Large intestine (tissue), 3 donors: ENCODE results near the gene WSCD1. TPM values are rescaled to one million over a fixed set of nuclear protein-coding genes. Genes with fewer than 3 reads are reported as not detected.

Experiments
- DNase-seq, 2 donors: peaks; one replicate each; pipeline versions ENCODE4 v3.0.0 to v3.0.0-alpha.2; 2013
- H3K27ac ChIP-seq: one replicate; pipeline ENCODE4 v1.5.1; 2013; ENCODE audit warnings: low read length
- H3K27me3 ChIP-seq: 2 replicates; pipeline ENCODE4 v1.6.1; 2013; ENCODE audit warnings: low read length; ENCODE audit not compliant: control insufficient read depth, insufficient read depth
- H3K36me3 ChIP-seq: 2 replicates; pipeline ENCODE4 v1.6.1; 2013; ENCODE audit warnings: low read length; ENCODE audit not compliant: control insufficient read depth, insufficient read depth
- H3K4me1 ChIP-seq: one replicate; pipeline ENCODE4 v1.6.1; 2013; ENCODE audit warnings: low read length; ENCODE audit not compliant: control insufficient read depth, insufficient read depth
- H3K4me3 ChIP-seq: one replicate; pipeline ENCODE4 v1.5.1; 2013; ENCODE audit warnings: low read length
- H3K9me3 ChIP-seq: one replicate; pipeline ENCODE4 v1.6.1; 2013; ENCODE audit warnings: mild to moderate bottlenecking, low read depth, low read length, moderate library complexity; ENCODE audit not compliant: control insufficient read depth
- WGBS: methylation state at CpG from one replicate; pipeline ENCODE4 v1.1.5; 2013; ENCODE audit warnings: low lambda C conversion rate; ENCODE audit not compliant: insufficient coverage; 5-methylcytosine and 5-hydroxymethylcytosine counted together
- polyA plus RNA-seq: library from polyadenylated mRNA; unstranded; fragments of 120-200 nt; gene quantifications from one replicate; pipeline ENCODE4 v1.2.1, GENCODE V29; 2013

WSCD1 gene
- polyA plus RNA-seq, 1 donor, result 1.9 TPM

DNA sequence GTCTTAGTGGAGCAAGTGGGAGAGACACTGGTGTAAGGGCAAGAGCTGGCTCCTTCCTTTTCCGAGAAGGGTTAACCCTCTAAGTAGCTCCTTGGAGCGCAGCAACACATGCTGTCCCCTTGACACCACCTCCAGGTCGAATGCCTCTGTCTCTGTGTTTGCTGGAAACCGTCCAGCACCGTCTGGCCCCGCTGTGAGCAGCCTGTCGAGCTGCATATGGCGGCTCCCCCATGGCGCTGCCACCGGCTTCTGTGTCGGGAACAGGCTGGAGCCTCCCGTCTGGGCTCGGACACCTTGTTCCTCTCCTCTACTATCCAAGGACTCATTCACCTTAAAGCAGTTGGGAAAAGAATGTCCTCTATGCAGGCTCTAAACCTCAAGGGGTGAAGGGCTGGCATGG, 28.9 kb upstream of the WSCD1 start:
- Histone ChIP-seq H3K4me1 (no peaks in the 10 kb centered on the region), H3K27ac (no peak overlapping the region), H3K27me3 (no peaks in the 10 kb centered on the region), H3K4me3 (no peak overlapping the region), H3K36me3 (no peaks in the 10 kb centered on the region), H3K9me3 (no peaks in the 10 kb centered on the region)
- no CpG with 5 or more reads among the region's 13 CpGs for WGBS
- DNase-seq, result no peak

DNA sequence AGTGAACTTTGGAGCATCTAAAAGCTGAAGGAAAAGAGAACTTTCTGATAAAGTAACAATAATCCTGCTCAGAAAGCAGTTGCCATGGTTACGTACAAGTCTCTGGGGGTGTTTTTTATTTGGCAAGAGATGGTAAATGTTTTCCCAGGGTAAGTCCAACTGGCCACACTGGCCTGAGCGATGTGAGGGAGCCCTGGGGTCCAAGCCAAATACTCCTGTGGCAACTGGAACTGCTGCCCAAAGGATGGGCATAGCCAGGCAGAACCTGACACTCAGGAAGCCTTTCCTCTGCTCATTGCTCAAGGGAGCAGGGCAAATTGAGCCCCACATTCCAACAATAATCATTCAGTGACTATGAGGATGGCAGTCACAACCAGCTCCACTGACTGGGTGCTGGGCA, 26.8 kb upstream of the WSCD1 start:
- no peak for DNase-seq
- no peak overlapping the region for H3K27ac ChIP-seq
- no peaks in the 10 kb centered on the region for H3K27me3 ChIP-seq
- H3K4me3 ChIP-seq, result no peak overlapping the region
- H3K4me1 ChIP-seq, result no peaks in the 10 kb centered on the region
- no CpG with 5 or more reads among the region's 2 CpGs for WGBS
- no peaks in the 10 kb centered on the region for H3K36me3 ChIP-seq
- no peaks in the 10 kb centered on the region for H3K9me3 ChIP-seq

DNA sequence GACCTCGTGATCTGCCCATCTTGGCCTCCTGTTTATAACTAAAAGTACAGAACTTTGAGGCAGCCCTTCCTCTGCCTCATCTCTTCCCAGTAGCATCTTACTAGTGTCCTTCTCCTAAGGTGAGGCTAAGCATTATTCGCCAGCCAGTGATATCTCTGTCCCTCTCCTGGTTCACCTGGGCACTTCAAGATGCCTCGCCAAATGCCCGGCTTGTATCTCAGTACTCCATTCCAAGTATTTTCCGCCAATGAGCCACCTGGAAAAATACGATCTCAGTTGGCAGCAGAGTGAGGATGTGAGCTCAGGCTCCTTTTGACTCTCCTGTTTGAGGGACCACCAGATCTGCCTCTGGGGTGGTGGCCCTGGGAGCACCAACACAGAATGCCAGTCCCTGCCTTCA, 25.9 kb upstream of the WSCD1 start:
- Histone ChIP-seq H3K36me3 (no peaks in the 10 kb centered on the region), H3K27ac (no peak overlapping the region), H3K4me1 (no peaks in the 10 kb centered on the region), H3K27me3 (no peaks in the 10 kb centered on the region), H3K9me3 (no peaks in the 10 kb centered on the region), H3K4me3 (no peak overlapping the region)
- WGBS, result no CpG with 5 or more reads among the region's 6 CpGs
- no peak for DNase-seq

DNA sequence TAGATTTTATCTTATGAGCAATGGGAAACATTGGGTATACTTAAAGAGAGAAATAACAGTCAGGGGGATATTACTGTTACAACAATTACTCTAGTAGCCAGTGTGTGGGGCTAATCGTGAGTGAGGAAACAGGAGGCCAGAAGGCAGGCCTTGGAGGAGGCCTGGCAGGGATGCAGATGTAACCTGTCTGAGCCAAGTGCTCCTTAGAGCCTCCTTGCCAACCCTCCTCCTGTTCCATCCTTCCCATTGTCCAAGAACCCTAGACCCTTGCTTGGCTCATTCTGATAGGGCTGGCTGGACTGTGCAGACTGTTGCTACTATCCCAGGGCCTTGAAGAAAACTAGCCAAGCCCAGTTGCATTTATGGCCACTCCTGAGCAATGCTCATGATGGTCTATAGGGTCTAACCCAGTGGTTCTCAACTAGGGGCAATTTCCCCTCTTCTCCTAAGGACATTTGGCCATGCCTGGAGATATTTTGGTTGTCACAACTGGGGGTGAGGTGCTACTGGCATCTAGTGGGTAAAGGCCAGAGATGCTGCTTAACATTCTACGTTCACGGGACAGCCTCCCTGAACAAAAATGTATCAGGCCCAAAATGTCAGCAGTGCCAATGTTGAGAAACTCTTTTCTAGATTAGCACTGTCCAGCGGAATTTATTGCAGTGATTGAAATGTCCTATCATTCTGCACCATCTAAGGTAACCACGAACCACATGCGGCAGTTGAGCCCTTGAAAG, 24.4 kb upstream of the WSCD1 start:
- Histone ChIP-seq H3K9me3 (no peaks in the 10 kb centered on the region), H3K27ac (no peak overlapping the region), H3K4me1 (no peaks in the 10 kb centered on the region), H3K4me3 (no peak overlapping the region), H3K36me3 (no peaks in the 10 kb centered on the region), H3K27me3 (no peaks in the 10 kb centered on the region)
- no peak for DNase-seq
- WGBS, result no CpG with 5 or more reads among the region's 6 CpGs

DNA sequence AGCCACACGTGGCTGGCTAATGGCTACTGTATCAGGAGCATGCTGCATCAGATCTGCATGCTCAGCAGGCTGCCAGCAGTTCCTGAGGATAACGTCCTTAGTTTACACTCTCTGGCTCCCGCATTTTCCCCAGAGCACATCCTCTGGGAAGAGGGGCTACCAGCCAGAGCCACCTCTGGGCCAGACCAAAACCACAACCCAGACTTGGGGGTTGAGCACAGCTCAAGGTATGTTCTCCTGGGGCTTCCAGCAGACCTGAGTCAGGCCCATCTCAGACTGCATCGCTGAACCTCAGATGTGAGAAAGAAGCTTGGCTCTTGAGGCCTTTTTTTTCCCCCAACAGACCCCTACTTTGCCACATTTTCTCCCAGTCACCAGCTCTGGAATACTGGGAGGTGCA, 23.7 kb upstream of the WSCD1 start:
- WGBS, result no CpG with 5 or more reads among the region's 4 CpGs
- Histone ChIP-seq H3K4me3 (no peak overlapping the region), H3K4me1 (no peaks in the 10 kb centered on the region), H3K9me3 (no peaks in the 10 kb centered on the region), H3K27ac (no peak overlapping the region), H3K27me3 (no peaks in the 10 kb centered on the region), H3K36me3 (no peaks in the 10 kb centered on the region)
- DNase-seq, result no peak

DNA sequence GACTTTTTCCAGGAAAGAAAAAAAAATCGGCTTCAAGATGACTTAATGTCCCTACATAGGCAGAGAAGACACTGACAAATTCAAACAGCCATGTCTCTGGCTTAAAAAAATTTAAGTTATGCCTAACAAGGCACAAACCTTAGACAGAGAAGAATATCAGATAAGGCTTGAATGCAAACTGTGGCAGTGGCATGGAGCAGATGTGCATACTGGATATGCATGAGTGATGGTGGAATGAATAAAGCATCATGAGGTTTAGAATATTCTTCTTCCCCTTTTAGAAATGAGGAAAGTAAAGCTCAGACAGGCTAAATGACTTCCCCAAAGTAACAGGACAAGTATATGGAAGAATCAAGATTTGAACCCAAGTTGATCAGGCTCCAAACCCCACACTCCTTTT, 23.2 kb upstream of the WSCD1 start:
- Histone ChIP-seq H3K4me1 (no peaks in the 10 kb centered on the region), H3K9me3 (no peaks in the 10 kb centered on the region), H3K27me3 (no peaks in the 10 kb centered on the region), H3K36me3 (no peaks in the 10 kb centered on the region), H3K27ac (no peak overlapping the region), H3K4me3 (no peak overlapping the region)
- DNase-seq, result no peak
- no CpG with 5 or more reads among the region's 1 CpG for WGBS

DNA sequence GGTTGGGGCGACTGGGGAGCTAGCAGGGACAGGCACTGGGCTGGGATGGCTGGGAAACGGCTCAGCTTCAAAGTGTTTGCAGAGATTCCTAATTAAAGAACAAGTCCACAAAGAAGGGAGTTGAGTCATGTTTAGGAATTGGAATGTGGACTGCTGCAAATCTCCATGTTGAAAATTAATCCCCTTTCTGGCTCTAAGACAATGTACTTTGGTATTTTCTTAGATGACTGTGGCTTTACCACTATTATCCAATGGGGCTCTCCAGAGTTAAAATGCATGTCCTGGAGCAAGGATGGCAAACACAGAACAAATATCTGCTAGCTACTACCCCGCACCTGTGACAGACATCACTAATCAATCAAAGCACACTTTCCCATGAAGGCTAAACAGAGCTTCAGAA, 22.2 kb upstream of the WSCD1 start:
- H3K4me1 ChIP-seq, result no peaks in the 10 kb centered on the region
- H3K27ac ChIP-seq, result no peak overlapping the region
- WGBS, result 60% methylated on average over 2 of the region's 3 CpGs
- DNase-seq, result no peak
- H3K9me3 ChIP-seq, result no peaks in the 10 kb centered on the region
- H3K36me3 ChIP-seq, result no peaks in the 10 kb centered on the region
- no peaks in the 10 kb centered on the region for H3K27me3 ChIP-seq
- H3K4me3 ChIP-seq, result no peak overlapping the region

DNA sequence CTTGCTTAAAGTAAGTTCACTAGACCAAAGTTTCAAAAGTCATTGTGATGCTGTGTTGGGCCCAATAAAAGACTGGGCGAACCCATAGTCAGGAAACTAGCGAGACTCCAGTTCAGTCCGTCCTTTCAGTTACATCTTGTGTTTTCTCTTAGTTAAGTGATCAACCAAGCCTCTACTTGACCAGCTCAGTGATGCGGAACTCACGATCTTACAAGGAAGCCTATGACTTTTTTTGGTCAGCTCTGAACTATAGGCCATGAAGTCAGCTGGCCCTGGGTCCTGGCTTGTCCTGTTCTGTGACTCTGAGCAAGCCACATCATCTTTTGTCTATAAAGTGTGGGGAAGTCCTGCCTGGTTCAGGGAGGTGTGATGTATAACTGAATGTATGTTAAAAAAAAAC, 21.7 kb upstream of the WSCD1 start:
- H3K27ac ChIP-seq, result no peak overlapping the region
- 100% methylated on average over 3 of the region's 5 CpGs for WGBS
- no peaks in the 10 kb centered on the region for H3K36me3 ChIP-seq
- no peak overlapping the region for H3K4me3 ChIP-seq
- no peaks in the 10 kb centered on the region for H3K27me3 ChIP-seq
- no peak for DNase-seq
- no peaks in the 10 kb centered on the region for H3K9me3 ChIP-seq
- no peaks in the 10 kb centered on the region for H3K4me1 ChIP-seq

DNA sequence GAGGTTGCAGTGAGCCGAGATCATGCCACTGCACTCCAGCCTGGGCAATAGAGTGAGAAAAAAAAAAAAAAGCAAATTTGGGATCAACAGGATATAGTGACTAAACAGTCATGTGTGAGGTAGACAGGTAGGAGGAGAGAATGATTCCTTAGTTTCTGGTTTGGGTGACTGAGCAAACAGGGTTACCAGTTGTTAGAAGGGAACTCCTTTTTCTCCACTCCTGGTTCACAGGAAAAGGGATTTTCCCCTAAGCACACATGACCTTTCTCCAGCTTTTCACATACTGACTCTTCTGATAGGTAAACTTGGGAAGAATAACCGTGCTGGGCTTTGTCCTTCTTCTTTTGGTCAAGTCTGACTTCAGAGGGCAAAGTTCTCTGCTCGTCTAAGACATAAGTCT, 17.3 kb upstream of the WSCD1 start:
- Histone ChIP-seq H3K4me1 (no peaks in the 10 kb centered on the region), H3K9me3 (no peaks in the 10 kb centered on the region), H3K36me3 (no peaks in the 10 kb centered on the region), H3K27me3 (no peaks in the 10 kb centered on the region), H3K4me3 (no peak overlapping the region), H3K27ac (no peak overlapping the region)
- WGBS, result no CpG with 5 or more reads among the region's 3 CpGs
- no peak for DNase-seq

DNA sequence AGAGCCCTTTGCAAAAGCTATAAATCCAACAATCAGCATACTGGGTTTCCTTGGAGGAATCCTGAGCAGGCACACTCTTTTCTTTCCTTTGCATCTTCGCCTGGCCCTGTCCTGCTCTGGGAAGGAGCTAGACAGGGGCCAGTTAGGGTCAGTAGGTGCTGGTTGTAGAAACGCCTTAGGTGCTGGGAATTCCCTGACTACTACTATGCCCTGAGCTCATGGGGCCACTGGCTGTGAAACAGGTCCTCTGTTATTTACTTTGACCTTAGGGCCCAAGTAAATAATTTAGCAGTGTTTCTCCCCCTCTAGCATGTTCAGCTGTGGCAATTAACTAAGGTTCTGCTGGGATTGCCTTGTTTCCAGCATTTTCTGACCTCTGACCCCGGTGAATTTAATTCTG, 15.8 kb upstream of the WSCD1 start:
- no peaks in the 10 kb centered on the region for H3K36me3 ChIP-seq
- H3K4me1 ChIP-seq, result no peaks in the 10 kb centered on the region
- no peaks in the 10 kb centered on the region for H3K9me3 ChIP-seq
- DNase-seq, result no peak
- no CpG with 5 or more reads among the region's 3 CpGs for WGBS
- peaks cover 5% of the 10 kb centered on the region for H3K27me3 ChIP-seq
- H3K27ac ChIP-seq, result no peak overlapping the region
- no peak overlapping the region for H3K4me3 ChIP-seq

DNA sequence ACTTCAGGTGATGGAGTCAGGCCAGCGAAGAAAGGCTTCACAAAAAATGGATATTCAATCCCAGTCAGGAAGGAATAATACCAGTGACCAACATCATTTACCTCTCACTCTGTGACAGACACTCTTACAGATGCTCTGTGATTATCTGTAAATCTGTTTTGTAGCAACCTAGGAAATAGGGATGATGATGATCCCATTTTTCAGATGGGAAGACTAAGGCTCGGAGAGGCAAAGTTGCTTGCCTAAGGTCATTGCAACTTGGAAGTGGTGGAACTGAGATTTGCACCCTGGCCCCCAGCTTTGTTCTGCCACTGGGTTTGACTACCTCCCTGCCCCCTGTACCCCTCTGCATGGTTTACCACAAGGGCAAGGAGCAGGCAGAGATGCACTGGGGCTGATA, 14.1 kb upstream of the WSCD1 start:
- no CpG with 5 or more reads among the region's 2 CpGs for WGBS
- Histone ChIP-seq H3K4me3 (no peak overlapping the region), H3K27me3 (peaks cover 10% of the 10 kb centered on the region), H3K27ac (no peak overlapping the region), H3K36me3 (no peaks in the 10 kb centered on the region), H3K9me3 (no peaks in the 10 kb centered on the region), H3K4me1 (no peaks in the 10 kb centered on the region)
- DNase-seq, result no peak
